ENCODE measurements around the gene CITED1.

Gene CITED1

DNA sequence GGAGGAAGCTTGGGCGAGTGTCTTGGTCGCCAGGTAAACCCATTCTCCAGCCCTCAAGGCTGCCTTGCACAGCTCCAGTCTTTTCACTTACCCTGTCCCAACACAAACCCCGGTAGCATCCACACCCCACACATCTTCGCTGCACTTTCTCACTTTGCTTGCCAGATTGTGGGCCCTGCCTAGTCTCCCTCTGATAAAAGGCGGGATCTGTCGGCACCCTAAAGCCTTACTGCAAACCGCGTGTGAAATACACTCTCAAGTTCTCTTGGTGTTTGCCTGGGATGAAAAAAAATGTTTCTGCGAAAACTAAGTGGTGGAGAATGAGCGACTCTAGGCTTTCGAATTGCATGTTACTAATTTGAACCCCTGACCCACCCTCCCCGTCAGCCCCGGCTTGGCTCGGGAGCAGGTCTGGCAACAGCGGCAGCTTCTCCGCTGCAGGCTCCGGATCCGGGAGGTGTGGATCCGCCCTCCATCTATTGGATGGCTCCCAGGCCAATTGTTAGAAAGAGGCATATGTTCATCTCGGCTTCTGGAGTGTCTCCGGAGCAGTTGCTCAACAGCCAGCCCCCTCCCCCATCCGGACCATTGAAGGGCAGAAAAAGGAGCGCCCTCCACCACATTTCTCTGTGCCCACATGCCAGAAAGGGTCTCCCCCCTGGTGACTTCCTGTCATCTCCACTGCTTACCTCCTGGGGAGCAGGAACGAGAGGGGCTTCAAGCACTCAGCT lies 3.0 kb upstream of the CITED1 start:
- no peak for DNase-seq (ENCODE audit: low read depth)

DNA sequence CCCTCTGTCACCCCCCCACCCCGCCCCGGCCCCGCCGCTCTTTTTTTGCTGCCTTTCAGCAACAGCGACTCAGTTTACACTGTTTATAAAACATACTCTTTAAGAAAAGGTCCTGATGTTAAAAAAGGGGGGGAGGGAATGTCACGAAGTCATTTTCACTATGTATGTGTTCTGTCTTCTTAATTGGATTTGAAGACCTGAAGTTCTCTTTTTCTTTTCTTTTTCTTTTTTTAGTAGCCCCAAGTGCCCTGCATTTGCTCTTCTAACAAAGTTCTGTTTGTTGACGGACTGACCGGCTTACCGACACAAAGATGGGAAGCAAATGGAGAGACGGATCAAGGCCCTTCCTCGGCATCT lies 2.5 kb upstream of the CITED1 start:
- DNase-seq (ENCODE audit: low read depth) = no peak

DNA sequence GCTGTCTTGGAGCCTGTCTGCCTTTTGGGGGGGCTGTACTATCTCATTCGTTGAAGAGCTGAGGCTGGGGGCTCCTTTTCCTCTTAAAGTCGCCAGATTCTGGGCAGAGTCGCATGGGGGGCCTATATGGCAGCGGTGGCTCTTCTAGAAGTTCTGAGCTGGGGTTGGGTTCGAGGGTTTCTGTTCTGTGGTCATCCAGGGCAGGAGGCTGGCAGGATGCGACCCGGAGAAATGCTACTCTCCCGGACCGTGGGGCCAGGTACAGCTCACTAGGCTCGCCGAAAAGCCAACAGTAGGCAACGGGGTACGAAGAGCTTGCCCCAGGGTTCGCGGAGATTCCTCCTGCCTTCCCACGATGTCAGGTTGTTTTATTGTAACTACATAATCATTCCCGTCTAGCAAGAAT lies 1.9 kb upstream of the CITED1 start:
- DNase-seq (ENCODE audit: low read depth) = no peak

DNA sequence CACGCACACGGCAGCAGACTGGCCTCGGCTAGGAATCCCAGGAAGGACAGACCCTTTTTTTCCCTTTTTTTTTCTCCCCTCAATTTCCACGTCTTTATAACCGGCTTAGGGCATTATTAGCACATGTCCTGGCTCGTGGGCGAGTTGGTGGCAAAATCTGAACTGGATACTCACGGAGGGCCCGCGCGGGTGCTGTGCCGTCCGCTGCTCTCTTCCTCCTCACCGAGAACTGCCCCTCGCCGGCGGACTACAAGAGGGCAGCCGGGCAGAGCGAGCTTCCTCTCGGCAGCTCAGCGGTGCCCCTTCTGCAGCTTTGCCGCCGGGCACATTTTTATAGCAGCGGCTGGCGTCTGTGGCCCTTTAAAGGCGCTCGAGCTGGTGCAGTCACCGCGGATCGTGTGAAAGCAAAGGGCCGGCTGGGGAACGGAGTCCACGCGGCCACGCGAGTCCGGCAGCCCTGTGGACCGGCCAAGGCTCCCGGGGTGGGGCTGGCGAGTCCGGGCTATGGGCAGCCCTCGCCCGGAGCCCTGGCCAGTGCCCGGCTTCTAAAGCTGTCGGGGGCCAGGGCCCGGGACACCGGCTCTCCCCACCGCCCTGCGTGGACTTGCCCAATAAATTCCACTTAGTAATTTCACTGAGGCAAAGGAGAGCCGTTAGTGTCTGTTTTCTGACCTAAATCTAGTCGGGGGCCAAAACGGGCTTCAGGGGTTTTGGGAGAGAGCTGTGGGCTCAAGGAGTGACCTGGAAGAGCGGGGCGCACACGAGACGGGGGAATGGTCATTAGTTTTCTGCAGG lies 1.3 kb upstream of the CITED1 start:
- no peak for DNase-seq (ENCODE audit: low read depth)

DNA sequence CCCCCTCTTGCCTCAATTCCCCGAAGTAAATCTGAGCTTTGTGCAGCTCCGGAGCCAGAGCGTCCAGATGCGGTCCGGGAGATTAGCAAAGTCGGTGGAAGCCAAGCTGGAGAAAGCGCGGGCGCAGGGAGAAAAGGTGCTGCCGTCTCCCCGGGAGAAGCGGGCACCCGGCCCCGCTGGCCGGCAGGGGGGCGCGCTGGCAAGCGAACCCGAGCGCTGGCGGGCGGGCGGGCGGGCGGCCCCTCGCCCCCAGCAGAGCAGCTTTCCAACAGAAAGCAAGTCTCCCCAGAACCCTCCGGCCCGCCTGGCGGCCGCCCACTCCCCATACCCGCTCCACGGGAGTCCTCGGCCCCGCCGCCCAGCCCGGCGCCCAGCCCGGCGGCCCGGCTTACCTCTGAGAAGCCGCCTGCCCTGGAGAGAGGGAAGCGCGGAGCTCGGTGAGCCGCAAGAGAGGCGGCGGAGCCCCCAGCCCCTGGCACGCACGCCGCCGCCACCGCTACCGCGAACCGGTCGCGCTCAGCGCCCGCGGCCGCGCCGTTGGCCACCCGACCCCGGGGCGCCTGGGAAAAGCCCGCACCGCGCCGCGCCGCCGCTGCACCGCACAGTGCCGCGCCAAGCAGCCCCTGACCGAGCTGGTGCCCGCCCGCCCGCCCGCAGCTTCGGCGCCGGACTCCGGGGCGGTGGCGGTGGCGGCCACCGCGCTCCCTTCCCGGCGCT lies 529 bp upstream of the CITED1 start:
- no peak for DNase-seq (ENCODE audit: low read depth)

DNA sequence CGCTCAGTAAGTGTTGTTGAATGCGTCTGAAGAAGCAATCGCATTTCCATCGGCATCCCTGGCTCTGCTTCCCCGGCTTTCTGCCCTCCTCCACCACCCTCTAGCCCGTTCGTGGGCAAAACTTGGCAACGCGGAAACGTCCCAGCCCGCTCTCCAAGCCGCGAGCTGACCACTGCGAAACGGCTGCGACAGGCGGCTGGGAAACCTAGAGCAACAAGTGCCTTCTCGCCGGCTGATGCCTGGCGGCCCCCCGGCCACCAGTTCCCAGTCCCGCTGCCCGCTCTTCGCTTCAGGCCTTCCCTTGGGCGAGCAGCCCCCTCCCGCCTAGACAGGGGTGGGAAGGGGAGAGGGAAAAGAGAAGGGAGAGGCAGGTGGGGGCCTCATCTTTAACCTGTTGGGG lies 837 bp downstream of the CITED1 start:
- no peak for DNase-seq (ENCODE audit: low read depth)

- no peak for DNase-seq (ENCODE audit: low read depth)
These were observed 3.9 kb downstream of the CITED1 start for GRCh38 chrX:72301781-72302180.

GRCh38 chrX:72299891-72300630 lies 5.7 kb downstream of the CITED1 start:
- DNase-seq (ENCODE audit: low read depth) = no peak

GRCh38 chrX:72297953-72298730 lies 7.6 kb downstream of the CITED1 start:
- no peak for DNase-seq (ENCODE audit: low read depth)

GRCh38 chrX:72296991-72297390 lies 8.7 kb downstream of the CITED1 start:
- no peak for DNase-seq (ENCODE audit: low read depth)

- no peak for DNase-seq (ENCODE audit: low read depth)
These were observed 10.0 kb downstream of the CITED1 start for GRCh38 chrX:72295745-72296144.

DNA sequence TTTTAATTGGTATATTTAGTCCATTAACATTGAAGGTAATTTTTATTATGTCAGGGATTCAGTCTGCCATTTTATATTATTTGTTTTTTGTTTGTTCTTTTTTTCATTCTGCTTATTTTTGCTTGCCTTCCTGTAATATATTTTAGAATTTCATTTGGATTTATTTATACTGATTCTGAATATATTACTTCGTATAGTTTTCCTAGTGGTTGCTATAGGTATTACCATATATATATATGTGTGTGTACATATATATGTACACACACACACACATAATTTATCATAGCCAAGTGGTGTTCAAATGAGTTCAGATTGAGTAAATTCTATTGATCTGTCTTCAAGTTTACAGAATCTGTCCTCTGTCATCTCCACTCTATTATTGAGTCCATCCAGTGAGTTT lies 11.2 kb downstream of the CITED1 start:
- no peak for DNase-seq (ENCODE audit: low read depth)

- no peak for DNase-seq (ENCODE audit: low read depth)
These were observed 23.4 kb downstream of the CITED1 start for GRCh38 chrX:72282302-72282701.

- DNase-seq (ENCODE audit: low read depth) = no peak
These were observed 25.3 kb downstream of the CITED1 start for GRCh38 chrX:72280321-72280845.

GRCh38 chrX:72276478-72276953 lies 29.2 kb downstream of the CITED1 start:
- DNase-seq (ENCODE audit: low read depth) = no peak

GRCh38 chrX:72274526-72274925 lies 31.2 kb downstream of the CITED1 start:
- no peak for DNase-seq (ENCODE audit: low read depth)

- DNase-seq (ENCODE audit: low read depth) = no peak
These were observed 32.0 kb downstream of the CITED1 start for GRCh38 chrX:72273718-72274117.

- no peak for DNase-seq (ENCODE audit: low read depth)
These were observed 32.8 kb downstream of the CITED1 start for GRCh38 chrX:72272868-72273267.

GRCh38 chrX:72271812-72272211 lies 33.9 kb downstream of the CITED1 start:
- no peak for DNase-seq (ENCODE audit: low read depth)

- no peak for DNase-seq (ENCODE audit: low read depth)
These were observed 34.5 kb downstream of the CITED1 start for GRCh38 chrX:72271091-72271788.

Data from stimulated activated CD8-positive, alpha-beta memory T cell treated with anti-CD3 and anti-CD28 coated beads, Interleukin-7, amount 100 ng/mL, for 24 hours (primary cell).